GM21723 (cell line): ENCODE measurements around the gene TMUB1.

Experiments
- ATAC-seq: cut with Tn5 transposase; IDR thresholded peaks from one replicate; pipeline ENCODE4 v1.9.1; 2021; ENCODE audit warnings: mild to moderate bottlenecking, moderate library complexity; ENCODE audit not compliant: unreplicated experiment

TMUB1 gene

DNA sequence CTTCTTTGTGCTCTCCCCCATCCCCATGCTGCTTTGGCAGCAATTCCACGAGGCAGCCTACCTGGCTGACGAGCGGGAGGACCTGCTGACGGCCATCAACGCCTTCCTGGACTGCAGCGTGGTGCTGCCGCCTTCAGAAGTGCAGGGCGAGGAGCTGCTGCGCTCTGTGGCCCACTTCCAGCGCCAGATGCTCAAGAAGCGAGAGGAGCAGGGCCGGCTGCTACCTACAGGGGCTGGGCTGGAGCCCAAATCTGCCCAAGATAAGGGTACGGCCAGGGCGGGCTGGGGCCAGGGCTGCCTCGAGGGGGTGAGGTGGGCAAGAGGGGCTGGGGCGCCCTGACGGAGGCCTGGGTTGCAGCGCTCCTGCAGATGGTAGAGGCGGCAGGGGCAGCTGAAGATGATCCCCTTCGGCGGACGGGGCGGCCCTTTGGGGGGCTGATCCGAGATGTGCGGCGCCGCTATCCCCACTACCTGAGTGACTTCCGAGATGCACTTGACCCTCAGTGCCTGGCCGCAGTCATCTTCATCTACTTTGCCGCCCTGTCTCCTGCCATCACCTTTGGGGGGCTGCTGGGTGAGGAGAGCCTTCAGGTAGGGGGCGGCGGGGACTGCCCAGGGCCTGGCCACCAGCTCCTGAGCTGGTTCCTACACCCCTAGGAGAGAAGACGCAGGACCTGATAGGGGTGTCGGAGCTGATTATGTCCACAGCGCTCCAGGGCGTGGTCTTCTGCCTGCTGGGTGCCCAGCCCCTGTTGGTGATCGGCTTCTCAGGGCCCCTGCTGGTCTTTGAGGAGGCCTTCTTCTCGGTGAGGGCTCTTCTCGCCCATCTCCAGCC is 12.0 kb downstream of the TMUB1 start:
- no peak for ATAC-seq

DNA sequence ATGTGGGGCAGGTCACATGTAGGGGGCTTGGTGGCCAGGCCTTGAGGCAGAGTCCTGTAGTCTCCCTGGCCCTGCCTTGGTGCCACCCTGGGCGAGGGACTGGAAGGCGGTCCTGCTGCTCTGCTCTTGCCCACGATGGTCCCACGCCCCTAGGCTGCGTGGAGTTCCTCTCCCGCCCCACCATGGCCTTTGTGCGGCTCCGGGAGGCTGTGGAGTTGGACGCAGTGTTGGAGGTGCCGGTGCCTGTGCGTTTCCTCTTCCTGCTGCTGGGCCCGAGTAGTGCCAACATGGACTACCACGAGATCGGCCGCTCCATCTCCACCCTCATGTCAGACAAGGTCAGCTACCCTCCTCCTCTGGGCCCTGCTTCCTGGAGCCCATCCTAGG is 12.7 kb downstream of the TMUB1 start:
- ATAC-seq: no peak

DNA sequence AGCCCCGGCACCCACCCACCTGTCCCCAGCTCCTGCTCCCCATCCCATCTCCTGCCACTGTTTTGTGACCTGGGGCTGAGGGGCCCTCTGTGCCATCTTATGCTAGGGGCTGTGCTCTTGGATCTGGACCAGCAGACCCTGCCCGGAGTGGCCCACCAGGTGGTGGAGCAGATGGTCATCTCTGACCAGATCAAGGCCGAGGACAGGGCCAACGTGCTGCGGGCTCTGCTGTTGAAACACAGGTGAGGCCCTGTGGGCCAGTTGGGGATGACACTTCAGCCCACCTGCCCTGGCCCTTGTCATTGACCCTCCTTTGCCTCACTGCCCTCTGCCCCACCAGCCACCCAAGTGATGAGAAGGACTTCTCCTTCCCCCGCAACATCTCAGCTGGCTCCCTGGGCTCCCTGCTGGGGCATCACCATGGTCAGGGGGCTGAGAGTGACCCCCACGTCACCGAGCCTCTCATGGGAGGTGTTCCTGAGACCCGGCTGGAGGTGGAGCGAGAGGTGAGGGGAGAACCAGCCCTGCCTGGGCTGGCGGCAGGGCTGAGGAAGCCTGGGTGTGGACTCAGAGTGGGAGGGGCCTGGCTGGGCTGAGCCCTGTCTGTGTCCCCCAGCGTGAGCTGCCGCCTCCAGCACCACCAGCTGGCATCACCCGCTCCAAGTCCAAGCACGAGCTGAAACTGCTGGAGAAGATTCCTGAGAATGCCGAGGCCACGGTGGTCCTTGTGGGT is 13.3 kb downstream of the TMUB1 start:
- no peak for ATAC-seq

DNA sequence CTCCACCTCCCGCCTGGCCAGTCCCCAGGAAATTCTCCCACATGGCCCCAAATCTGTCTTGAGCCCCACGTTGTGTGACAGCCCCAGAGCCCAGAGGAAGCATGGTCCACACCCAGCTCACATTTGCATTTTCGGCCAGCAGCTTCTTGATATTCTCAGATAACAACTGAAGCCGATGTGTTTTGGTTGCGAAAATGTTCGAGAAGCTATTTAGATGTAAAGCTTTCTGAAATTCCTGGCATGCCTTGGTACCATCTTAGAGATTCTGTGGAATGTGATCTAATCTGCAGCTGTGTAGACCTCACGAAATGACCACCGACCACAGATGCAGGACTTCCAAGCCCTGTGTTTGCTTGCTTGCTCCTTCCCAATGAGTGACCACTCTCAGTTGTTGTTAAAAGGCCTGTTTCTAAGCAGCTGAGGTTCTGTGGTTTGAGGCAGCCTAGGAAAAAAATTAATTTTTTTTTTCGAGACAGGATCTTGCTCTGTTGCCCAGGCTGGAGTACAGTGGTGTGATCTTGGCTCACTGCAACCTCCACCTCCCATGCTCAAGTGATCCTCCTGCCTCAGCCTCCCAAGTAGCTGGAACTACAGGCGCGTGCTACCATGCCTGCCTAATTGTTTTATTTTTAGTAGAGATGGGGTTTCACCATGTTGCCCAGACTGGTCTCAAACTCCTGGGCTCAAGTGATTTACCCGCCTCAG is 15.1 kb downstream of the TMUB1 start:
- ATAC-seq: no peak

DNA sequence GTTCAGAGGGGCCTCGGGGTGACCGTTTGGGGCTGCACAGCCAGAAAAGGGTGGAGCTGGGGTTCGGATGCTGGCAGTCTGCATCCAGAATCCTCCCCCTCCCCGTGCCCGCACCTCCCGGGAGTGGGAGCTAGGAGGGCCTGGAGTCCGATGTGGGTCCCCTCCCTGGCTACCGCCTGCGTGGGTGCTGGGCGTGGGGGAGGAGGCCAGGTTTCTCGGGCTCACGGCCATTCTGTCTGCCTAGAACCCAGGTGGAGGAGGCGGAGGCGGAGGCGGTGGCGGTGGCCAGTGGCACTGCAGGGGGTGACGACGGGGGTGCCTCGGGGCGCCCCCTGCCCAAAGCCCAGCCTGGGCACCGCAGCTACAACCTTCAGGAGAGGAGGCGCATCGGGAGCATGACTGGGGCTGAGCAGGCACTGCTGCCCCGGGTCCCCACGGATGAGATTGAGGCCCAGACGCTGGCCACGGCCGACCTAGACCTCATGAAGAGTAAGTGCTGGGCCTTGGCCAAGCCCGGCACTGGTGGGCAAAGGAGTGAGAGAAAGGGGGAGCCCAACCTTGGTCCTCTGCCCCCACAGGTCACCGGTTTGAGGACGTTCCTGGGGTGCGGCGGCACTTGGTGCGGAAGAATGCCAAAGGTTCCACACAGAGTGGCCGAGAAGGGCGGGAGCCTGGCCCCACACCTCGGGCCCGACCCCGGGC is 16.9 kb downstream of the TMUB1 start:
- ATAC-seq: no peak

DNA sequence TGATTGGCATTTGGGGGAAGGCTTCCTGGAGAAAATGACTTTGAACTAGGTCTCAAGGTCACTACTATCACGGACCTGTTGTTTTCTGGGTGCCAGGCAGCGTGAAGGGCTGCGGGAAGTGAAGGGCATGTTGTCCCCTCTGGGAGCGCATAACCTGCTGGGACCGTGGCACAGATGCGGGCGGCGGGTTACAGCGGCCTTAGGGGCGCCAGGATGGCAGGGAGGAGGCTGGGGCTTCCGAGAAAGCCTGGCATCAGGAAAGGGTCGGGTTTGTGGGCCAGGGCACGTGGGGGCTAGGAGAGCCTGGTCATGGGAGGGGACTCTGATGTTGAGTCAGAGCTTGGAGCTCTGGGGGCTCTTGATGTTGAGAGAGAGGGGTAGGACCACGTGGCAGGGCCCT is 17.8 kb downstream of the TMUB1 start:
- no peak for ATAC-seq

DNA sequence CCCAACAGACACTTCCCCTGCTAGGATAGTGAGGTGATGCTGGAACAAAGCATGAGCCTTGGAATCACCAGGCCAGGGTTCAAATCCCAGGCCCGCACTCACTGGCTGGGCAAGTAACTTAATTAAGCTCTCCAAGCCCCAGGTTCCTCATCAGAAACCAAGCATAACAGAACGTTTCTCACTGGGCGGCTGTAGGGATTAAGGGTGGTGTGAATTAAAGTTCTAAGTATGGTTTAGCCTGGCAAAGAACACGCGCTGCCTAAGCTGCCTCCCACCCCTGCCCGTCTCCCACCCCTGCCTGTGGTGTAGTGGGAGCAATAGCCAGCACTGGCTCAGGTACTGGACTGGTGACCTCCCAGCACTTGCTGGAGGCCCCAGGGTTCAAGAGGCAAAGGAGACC is 18.3 kb downstream of the TMUB1 start:
- ATAC-seq: no peak

DNA sequence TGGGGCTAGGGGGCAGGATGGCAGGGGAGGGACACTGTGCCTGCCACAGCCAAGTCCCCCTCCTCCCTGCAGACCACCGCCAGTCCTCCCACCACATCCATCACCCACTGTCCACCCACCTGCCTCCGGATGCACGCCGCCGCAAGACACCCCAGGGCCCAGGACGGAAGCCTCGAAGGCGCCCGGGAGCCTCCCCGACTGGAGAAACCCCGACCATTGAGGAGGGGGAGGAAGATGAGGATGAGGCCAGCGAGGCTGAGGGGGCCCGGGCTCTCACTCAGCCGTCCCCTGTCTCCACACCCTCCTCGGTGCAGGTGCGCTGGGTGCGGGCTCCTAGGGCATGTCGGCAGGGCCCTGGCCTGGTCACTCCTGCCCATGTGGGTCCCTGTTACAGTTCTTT is 18.8 kb downstream of the TMUB1 start:
- no peak for ATAC-seq

DNA sequence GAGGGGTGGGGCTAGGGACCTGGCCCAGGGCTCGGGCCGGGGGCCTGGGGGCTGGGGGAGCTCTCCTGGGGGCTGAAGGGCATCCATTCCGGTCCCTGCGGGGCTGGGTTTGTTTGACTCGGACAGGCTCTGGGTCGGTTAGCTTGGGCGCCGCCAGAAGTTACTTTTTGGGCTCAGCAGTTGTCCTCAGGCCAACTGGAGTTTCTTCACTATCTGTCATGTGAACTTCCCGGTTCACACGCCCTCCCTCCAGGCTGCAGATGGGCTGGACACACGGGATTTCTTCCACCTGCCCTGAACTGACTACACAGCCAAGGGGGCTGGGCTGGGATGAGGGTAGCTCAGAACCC is 20.1 kb downstream of the TMUB1 start:
- no peak for ATAC-seq

DNA sequence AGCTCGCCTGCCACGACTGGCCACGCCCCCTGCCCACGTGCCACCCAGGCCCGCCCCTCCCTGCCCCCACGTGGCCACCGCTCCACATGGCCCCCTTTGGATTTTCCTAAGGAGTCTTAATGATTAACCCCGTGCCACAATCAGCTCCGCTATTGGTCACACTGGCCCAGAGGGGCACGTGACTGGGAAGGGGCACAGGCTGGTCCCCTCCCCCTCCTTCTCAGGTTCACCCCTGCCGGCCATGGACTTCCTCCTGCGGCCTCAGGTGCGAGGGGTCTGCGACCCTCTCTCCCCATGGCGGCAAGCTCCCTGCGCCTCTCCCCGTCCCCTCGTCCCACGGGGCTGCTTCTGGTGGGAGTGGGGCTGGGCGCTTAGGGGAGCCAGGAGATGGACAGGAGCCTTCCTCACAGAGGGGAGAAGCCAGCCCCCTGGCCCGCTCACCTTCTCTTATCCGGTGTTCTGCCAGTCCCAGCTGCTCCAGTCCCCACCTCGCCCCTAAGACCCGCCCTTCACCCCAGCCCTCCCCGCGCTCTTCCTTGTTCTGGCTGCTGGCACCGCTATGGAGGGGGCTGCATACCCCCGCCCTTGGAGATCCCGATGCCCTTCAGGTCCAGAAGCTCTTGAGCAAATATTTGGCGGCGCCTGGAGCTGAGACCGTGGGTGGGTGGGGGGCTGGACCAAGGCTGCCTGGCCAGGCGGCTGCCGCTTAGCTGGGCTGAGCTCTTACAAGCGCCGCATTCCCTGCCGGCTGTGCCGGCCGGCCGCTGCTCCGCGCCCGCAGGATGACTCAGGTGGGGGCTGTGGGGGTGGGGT is 20.7 kb downstream of the TMUB1 start:
- ATAC-seq: no peak

DNA sequence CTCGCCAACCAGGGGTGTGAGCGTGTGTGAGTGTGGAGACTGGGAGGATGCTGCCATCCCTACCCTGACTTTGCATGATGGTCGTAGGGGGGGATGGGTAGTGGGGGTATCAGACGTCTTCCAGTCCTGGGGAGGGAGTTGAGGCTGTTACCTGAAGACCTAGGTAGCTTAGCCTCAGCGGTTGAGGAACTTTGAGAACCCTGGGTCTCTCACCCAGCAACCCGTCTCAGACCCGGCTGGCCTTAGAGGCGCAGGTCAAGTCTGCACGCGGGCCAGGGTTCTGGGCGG is 21.2 kb downstream of the TMUB1 start:
- ATAC-seq: no peak

DNA sequence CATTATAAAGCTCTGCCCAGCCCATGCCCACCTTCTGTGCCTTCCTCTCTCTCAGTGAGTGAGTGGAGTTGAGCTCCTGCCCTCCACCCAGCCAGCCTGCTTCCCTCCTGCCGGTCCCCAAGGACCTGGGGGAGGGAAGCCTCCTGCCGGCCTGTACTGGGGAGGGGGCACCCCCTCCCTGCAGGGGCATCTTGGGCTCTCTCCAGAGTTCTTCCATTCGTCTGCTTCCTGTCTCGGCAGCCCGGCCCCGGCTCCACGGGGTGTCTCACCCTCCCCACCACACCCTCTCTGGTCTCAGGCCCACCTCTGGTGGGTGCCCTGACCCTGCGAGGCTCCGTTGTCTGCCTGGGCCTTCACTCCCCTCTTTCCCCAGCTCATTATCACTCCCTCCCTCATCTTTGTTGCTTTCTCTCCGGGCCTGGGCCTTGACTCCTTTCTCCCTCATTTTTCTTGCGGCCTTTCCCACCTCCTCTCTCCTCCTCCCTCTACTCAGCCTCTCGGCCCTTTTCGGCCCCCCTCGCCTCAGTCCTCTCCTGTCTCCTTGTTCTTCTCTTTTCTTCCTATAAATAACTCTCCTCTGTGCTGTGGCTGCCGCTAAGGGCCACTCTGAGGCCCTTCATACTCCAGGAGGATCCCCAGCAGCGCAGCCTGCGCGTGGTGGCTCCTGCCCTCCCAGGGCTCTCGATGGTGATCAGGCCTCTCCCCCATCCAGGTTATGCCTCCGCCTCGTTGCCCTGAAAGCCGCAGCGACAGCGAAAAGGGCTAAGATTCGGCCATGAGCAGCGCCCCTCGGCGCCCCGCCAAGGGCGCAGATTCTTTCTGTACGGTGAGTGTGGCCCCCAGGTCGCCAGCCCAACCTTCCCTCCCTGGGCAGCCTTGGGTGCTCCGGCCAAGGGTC is 21.8 kb downstream of the TMUB1 start:
- ATAC-seq: no peak

DNA sequence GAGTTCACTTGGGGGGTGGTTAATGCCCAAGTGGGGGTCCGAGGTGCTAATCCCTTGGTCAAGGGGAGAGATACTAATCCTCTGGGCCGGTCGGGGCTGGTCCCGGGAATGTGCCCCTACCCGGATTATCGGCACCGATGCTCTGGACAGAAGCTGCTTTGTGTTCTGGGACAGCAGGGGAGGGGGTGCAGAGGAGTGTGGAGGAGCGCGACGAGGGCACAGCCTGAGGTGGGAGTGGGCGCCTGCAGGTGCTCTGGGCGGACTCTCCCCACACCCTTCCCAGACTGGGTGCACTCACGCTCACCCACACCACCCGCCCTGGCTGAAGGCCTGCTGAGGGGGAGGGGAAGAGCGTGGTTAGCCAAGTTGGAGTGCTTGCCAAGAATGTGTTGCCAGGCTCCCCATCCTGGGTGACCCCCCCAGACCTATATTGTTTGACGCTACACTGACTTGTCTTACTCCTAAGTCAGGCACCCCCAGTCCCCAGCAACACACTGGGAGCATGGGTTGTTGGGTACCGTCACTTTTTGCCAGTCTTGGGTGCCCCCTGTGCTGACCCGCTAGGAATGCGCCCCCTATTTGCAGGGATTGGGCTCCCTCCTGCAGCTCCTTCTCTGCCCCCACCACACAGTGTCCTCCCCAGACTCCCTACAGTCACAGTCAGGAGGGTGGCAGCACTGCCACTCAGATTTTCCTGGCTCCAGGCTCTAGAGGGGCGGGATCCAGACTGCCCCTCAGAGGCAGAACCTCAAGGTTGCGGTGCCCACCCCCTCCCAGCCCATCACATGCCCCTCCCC is 22.7 kb downstream of the TMUB1 start:
- ATAC-seq: no peak

DNA sequence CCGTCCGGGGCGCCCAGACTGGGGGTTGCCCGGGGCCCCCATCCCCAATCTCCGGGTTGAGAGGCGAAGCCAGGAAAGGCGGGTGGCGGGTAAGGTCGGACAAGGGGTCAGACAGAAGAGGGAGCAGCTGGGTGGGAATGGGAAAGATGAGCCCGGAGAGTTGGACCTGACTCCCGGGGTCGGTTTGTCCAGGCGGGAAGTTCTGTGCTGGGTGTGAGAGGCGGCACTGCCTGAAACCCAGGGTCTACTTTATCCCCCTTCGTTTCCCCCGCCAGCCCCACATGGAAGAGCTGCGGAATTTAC is 23.2 kb downstream of the TMUB1 start:
- ATAC-seq: no peak

DNA sequence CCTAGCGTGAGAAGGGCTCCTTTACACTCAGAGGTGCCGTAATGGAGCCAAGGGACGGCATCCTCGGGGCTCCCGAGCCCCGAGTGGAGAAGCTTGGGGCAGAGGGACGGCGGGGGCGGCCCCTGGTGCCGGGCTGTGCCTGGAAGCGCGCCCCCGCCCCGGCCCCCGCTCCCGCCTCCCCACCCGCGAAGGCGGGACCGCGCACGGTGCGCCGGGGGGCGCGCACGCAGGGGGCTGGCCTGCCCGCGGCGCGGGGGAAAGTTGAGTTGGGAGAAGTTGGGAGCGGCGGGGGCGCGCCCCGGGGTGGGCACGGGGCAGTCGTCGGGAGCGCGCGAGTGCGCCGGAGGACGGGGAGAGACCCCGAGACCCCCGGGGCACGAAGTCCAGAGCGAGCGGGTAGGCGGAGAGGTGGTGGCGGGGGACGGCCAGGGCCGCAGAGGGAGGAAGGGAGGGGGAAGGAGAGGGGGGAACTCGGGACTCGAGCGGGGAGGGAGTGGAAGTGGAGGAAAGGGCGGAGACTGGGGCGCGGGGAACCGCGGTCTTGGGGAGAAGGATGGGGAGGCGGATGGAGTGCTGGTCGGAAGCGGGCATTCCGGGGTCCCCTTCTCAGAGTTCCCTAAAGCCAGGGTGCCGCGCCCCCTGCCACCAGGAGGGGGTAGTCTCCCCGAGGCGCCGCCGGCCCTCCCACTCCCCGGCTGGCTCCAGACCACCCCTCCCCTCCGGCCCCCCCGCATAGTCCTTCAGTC is 23.8 kb downstream of the TMUB1 start, which contains the start of gene SLC4A2:
Gene SLC4A2, plus strand, starts transcription at position 223 of the 746 bp plus-strand sequence. CDS start 2,399 bp downstream, outside the sequence.
- ATAC-seq: peak; percentile 36

DNA sequence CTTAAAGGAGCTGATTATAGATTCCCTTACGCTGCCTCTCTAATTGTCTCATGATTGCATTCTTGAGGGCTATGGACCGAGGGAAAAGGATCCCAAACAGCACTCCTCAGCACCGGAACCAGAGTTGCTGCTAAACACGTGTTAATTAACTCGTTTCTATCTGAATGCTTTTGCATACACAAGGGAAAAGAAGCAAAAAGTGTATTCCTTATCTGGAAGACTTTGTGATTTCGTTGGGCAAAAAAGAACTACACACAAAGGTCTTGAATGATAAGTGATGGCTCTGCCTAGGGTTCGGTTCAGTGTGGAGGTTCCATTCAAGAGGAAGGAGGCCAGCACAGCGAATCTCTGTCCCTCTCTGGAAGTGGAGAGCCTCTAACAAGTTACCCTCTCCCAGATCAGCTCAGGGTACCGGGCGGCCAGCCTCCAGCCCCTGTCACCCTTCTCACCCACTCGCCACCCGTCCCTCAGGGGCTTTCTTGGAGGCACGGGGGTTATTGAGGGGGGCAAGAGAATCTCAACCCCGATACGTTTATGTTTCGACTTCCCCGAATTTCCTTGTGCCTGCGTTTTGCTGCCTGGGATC is 24.4 kb downstream of the TMUB1 start:
- no peak for ATAC-seq

DNA sequence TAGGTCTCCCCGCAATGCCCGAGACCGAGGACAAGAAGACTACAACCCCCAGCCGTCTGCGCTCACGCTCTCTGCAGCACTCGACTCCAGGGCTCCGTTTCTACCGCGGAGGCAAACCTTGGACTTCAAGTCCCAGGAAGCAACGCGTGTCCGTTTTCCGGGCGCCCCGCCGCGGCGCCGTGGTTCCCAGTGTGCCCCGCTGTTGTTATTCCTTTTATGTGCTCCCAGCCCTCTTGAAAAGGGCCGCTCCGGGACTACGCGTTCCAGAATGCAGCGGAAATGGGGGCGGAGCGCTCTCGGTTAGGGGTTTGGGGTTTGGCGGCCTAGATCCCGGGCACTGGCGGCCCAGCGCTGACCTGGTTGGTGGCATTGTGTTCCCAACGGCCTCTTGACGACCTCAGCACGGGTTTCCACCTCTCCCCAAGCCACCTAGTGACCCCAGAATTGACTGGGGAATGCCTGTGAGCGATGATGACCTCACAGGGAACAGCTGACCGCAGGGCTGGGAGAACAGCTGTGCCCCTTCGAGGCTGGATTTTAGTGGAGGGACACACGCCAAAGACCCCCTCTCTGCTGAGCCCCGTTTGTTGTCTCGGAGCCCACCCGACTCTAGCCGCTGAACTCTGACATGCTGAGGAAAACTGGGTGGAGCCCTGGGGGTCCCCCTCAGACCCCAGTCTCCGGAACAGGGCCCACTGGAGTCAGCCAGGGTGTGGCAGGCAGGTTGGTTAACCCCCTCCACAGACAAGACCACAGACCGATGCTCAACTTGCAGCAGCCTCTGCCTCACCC is 25.1 kb downstream of the TMUB1 start:
- peak; percentile 85 for ATAC-seq
